OCI-LY7 (cell line): ENCODE results near the gene PRR5L.

Experiments used
- CTCF ChIP-seq: fragments of 200-600 bp; sonication (generic); conservative IDR thresholded peaks from 2 replicates; pipeline ENCODE4 v1.5.1; 2014; ENCODE audit warnings: mild to moderate bottlenecking, antibody characterized with exemption, low read length, moderate library complexity, mixed read lengths
- EZH2phosphoT487 ChIP-seq: fragments of 200-600 bp; sonication (generic); IDR thresholded peaks from 2 replicates; pipeline ENCODE4 v1.6.1; 2018; ENCODE audit warnings: low read depth, borderline replicate concordance, mild to moderate bottlenecking, mixed run types, antibody characterized with exemption, low read length, moderate library complexity, mixed read lengths

- no peak for TF ChIP-seq CTCF
- no peak for TF ChIP-seq EZH2phosphoT487
Measured at GRCh38 chr11:36467916-36468315, 171.8 kb downstream of the PRR5L start.
